ENCODE results near the gene AMH. TPM values are rescaled to one million over a fixed set of nuclear protein-coding genes. Genes with fewer than 3 reads are reported as not detected.

AMH gene
- total RNA-seq, 1 donor from 2014 or later = 3.5 TPM

DNA sequence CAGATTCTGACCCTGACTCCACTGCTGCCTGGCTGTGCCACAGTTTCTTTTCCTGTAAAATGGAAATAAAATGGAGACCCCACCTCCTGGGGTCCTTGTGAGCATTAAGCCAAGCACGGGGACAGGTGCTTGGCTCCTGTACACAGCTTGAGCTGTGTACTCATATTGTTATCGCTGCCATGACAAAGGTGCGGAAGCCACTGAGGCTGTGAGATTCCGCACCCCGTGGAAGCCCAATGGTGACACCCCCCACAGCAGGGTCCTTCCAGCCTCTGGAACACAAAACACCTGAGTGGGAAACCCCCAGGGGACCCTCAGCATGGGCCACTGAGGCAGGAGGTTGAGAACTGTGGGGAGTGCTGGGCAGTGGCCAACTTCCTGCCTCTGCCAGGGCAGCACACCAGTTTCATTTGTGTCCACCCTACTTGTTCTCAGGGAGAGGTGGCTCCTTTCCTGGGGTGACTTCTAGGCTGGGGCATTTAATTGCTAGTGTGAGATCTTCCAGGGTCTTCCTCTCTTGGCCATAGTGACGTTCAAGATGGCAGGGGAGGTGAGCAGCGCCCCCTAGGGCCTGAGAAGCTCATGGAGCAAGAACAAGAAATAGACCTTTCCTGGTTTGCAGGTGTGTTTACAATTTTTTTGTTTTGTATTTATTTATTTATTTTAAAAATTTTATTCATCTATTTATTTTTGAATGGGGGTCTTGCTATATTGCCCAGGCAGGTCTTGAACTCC lies 12.5 kb downstream of the AMH start:
- no peak for TF ChIP-seq EZH2 (IDR thresholded peaks at IDR 0.05)
- peak; percentile 62 for TF ChIP-seq CTCF (IDR thresholded peaks at IDR 0.05)
- Histone ChIP-seq H3K9me3 (ENCODE audit: low read depth) (no peaks in the 10 kb centered on the region), H3K4me2 (no peak overlapping the region), H3K27ac (no peak overlapping the region), H3K4me1 (no peaks in the 10 kb centered on the region), H2AFZ (replicated peaks) (no peak overlapping the region), H3K4me3 (no peak overlapping the region), H3K79me2 (ENCODE audit: low read depth) (no peaks in the 10 kb centered on the region), H3F3A (ENCODE audit: low read depth) (no peaks in the 10 kb centered on the region), H3K36me3 (no peaks in the 10 kb centered on the region), H3K9ac (no peak overlapping the region), H3K27me3 (no peaks in the 10 kb centered on the region), H4K20me1 (ENCODE audit: low read depth) (no peaks in the 10 kb centered on the region)
- Mint-ChIP-seq H3K27me3 (ENCODE audit: insufficient read depth, low read depth) (peaks cover 3% of the 10 kb centered on the region), H3K27ac (no peak overlapping the region), H3K4me3 (no peak overlapping the region), H3K9me3 (no peaks in the 10 kb centered on the region), H3K4me1 (no peaks in the 10 kb centered on the region), H3K36me3 (no peaks in the 10 kb centered on the region)
- DNase-seq (ENCODE audit: low spot score) = peak; percentile 48

GRCh38 chr19:2266183-2266993 lies 17.3 kb downstream of the AMH start:
- H3K27ac ChIP-seq = no peak overlapping the region
- H3K9ac ChIP-seq = no peak overlapping the region
- H4K20me1 ChIP-seq (ENCODE audit: low read depth) = peaks cover 21% of the 10 kb centered on the region
- Mint-ChIP-seq H3K27ac (peak overlapping the region; percentile 66), H3K4me3 (peak overlapping the region; percentile 30), H3K4me1 (peaks cover 10% of the 10 kb centered on the region), H3K27me3 (ENCODE audit: insufficient read depth, low read depth) (peaks cover 5% of the 10 kb centered on the region), H3K36me3 (peaks cover under 1% of the 10 kb centered on the region), H3K9me3 (peaks cover 1% of the 10 kb centered on the region)
- no peak overlapping the region for H3K4me2 ChIP-seq
- peaks cover 3% of the 10 kb centered on the region for H3K4me1 ChIP-seq
- no peaks in the 10 kb centered on the region for H3K27me3 ChIP-seq
- no peak for DNase-seq (ENCODE audit: low spot score)
- H2AFZ ChIP-seq (replicated peaks) = no peak overlapping the region
- no peaks in the 10 kb centered on the region for H3K36me3 ChIP-seq
- peaks cover 28% of the 10 kb centered on the region for H3K79me2 ChIP-seq (ENCODE audit: low read depth)
- no peaks in the 10 kb centered on the region for H3K9me3 ChIP-seq (ENCODE audit: low read depth)
- no peak overlapping the region for H3K4me3 ChIP-seq
- TF ChIP-seq EZH2phosphoT487 (IDR thresholded peaks at IDR 0.05) (no peak), EZH2 (IDR thresholded peaks at IDR 0.05) (no peak), CTCF (IDR thresholded peaks at IDR 0.05) (no peak)
- peaks cover 16% of the 10 kb centered on the region for H3F3A ChIP-seq (ENCODE audit: low read depth)

DNA sequence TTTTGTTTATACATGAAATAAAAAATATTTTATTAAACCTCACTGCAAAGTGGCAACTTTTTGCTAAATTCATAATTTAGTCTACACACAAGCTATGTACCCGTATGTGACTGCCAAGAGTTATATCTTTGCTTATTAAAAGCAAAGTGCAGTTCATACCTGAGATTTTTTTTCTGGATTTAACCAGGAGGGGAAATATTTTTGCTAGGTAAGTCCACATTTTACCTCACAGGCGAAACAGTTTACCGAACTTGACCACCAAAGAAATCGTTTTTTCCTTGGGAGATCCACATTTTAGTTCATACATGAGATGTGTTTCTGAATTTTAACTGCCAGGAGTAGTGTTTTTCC lies 19.3 kb downstream of the AMH start:
- peaks cover 41% of the 10 kb centered on the region for H4K20me1 ChIP-seq (ENCODE audit: low read depth)
- peaks cover 20% of the 10 kb centered on the region for H3K4me1 Mint-ChIP-seq
- peaks cover 1% of the 10 kb centered on the region for H3K9me3 Mint-ChIP-seq
- no peak for DNase-seq (ENCODE audit: low spot score)
- H3K27me3 Mint-ChIP-seq (ENCODE audit: insufficient read depth, low read depth) = peaks cover 6% of the 10 kb centered on the region
- H3K4me3 Mint-ChIP-seq = peak overlapping the region; percentile 95
- H3K9me3 ChIP-seq (ENCODE audit: low read depth) = no peaks in the 10 kb centered on the region
- no peak overlapping the region for H2AFZ ChIP-seq (replicated peaks)
- no peak overlapping the region for H3K27ac ChIP-seq
- no peaks in the 10 kb centered on the region for H3K27me3 ChIP-seq
- TF ChIP-seq EZH2phosphoT487 (IDR thresholded peaks at IDR 0.05) (no peak), EZH2 (IDR thresholded peaks at IDR 0.05) (no peak), CTCF (IDR thresholded peaks at IDR 0.05) (no peak)
- peaks cover 5% of the 10 kb centered on the region for H3K36me3 Mint-ChIP-seq
- no peak overlapping the region for H3K9ac ChIP-seq
- peaks cover 37% of the 10 kb centered on the region for H3F3A ChIP-seq (ENCODE audit: low read depth)
- peaks cover 48% of the 10 kb centered on the region for H3K79me2 ChIP-seq (ENCODE audit: low read depth)
- peak overlapping the region; percentile 80 for H3K4me2 ChIP-seq
- peak overlapping the region; percentile 58 for H3K27ac Mint-ChIP-seq
- no peaks in the 10 kb centered on the region for H3K36me3 ChIP-seq
- peak overlapping the region; percentile 84 for H3K4me3 ChIP-seq
- H3K4me1 ChIP-seq = peaks cover 16% of the 10 kb centered on the region
